Activated CD4-positive, alpha-beta T cell treated with anti-CD3 and anti-CD28 coated beads, Interleukin-2, Interleukin-4, amounts not matched to agents 100 ng/mL and 50 ng/mL, durations not matched to agents 16 hours and 8 hours (primary cell): ENCODE measurements around the gene EYA4.
A peak's percentile ranks its signal among the peaks of the same experiment; 100 is the strongest.
"Not testable (repeated sequence)": the region's sequence is repeated elsewhere in the genome, so short reads cannot be mapped to it uniquely, and the experiment has no call there.

ENCODE experiments used
- DNase-seq: peaks from one replicate; pipeline ENCODE4 v3.0.0-alpha.2; 2020; ENCODE audit warnings: low spot score

EYA4 gene

GRCh38 chr6:133532908-133533307 is 291.8 kb downstream of the EYA4 start:
- no peak for DNase-seq

GRCh38 chr6:133539502-133540259 is 298.5 kb downstream of the EYA4 start:
- DNase-seq = no peak

- DNase-seq = no peak
Observed at GRCh38 chr6:133540361-133540760, 299.2 kb downstream of the EYA4 start.

GRCh38 chr6:133541040-133541439 is 299.9 kb downstream of the EYA4 start:
- DNase-seq = no peak

- DNase-seq = peak; percentile 9
Observed at GRCh38 chr6:133542056-133542821, 301.1 kb downstream of the EYA4 start.

GRCh38 chr6:133544419-133544818 is 303.3 kb downstream of the EYA4 start:
- no peak for DNase-seq

- no peak for DNase-seq
Observed at GRCh38 chr6:133546098-133546497, 304.9 kb downstream of the EYA4 start.

GRCh38 chr6:133547136-133547535 is 306.0 kb downstream of the EYA4 start:
- no peak for DNase-seq

- DNase-seq = no peak
Observed at GRCh38 chr6:133548423-133549159, 307.4 kb downstream of the EYA4 start.

GRCh38 chr6:133549371-133549801 is 308.2 kb downstream of the EYA4 start:
- DNase-seq = no peak

- no peak for DNase-seq
Observed at GRCh38 chr6:133550026-133550425, 308.9 kb downstream of the EYA4 start.

GRCh38 chr6:133551436-133551835 is 310.3 kb downstream of the EYA4 start:
- no peak for DNase-seq

GRCh38 chr6:133551847-133552341 is 310.7 kb downstream of the EYA4 start:
- no peak for DNase-seq

GRCh38 chr6:133553652-133554051 is 312.5 kb downstream of the EYA4 start:
- DNase-seq = peak; percentile 17

- not testable (repeated sequence) for DNase-seq
Observed at GRCh38 chr6:133554121-133554520, 313.0 kb downstream of the EYA4 start.

GRCh38 chr6:133555685-133556084 is 314.5 kb downstream of the EYA4 start:
- DNase-seq = no peak

- DNase-seq = no peak
Observed at GRCh38 chr6:133559926-133560325, 318.8 kb downstream of the EYA4 start.

- no peak for DNase-seq
Observed at GRCh38 chr6:133567636-133568035, 326.5 kb downstream of the EYA4 start.

- DNase-seq = peak; percentile 34
Observed at GRCh38 chr6:133568970-133569889, 328.1 kb downstream of the EYA4 start.

GRCh38 chr6:133571681-133572080 is 330.5 kb downstream of the EYA4 start:
- DNase-seq = no peak

- DNase-seq = no peak
Observed at GRCh38 chr6:133577851-133578250, 336.7 kb downstream of the EYA4 start.
